Raji (cell line): ENCODE results near the gene KHSRP.

Experiments used
- POLR2A ChIP-seq: IDR thresholded peaks from 2 replicates; pipeline ENCODE4 v1.6.1; 2011; ENCODE audit warnings: low read depth, low read length, control low read depth; ENCODE audit not compliant: insufficient read depth

Gene KHSRP

GRCh38 chr19:6387372-6387771, 37.2 kb downstream of the KHSRP start:
- no peak for TF ChIP-seq POLR2A

GRCh38 chr19:6384381-6384780, 40.2 kb downstream of the KHSRP start:
- TF ChIP-seq POLR2A = no peak

- TF ChIP-seq POLR2A = no peak
Observed at GRCh38 chr19:6383188-6383587, 41.4 kb downstream of the KHSRP start.

- no peak for TF ChIP-seq POLR2A
Observed at GRCh38 chr19:6381030-6381750, 43.4 kb downstream of the KHSRP start.

- no peak for TF ChIP-seq POLR2A
Observed at GRCh38 chr19:6379744-6380143, 44.9 kb downstream of the KHSRP start.

GRCh38 chr19:6378486-6378885, 46.1 kb downstream of the KHSRP start:
- TF ChIP-seq POLR2A = no peak

GRCh38 chr19:6378041-6378440, 46.6 kb downstream of the KHSRP start:
- no peak for TF ChIP-seq POLR2A

GRCh38 chr19:6376512-6377190, 48.0 kb downstream of the KHSRP start:
- no peak for TF ChIP-seq POLR2A

- TF ChIP-seq POLR2A = no peak
Observed at GRCh38 chr19:6375411-6376010, 49.1 kb downstream of the KHSRP start, which contains the start of gene PSPN. TSS of gene PSPN (minus strand) at chr19:6375933. CDS start at chr19:6375849, 84 bp downstream.

- TF ChIP-seq POLR2A = no peak
Observed at GRCh38 chr19:6374711-6375410, 49.8 kb downstream of the KHSRP start.

GRCh38 chr19:6374161-6374709, 50.4 kb downstream of the KHSRP start:
- TF ChIP-seq POLR2A = no peak

GRCh38 chr19:6373813-6374108, 50.9 kb downstream of the KHSRP start:
- no peak for TF ChIP-seq POLR2A

GRCh38 chr19:6373096-6373812, 51.4 kb downstream of the KHSRP start:
- TF ChIP-seq POLR2A = no peak; the same call in 1 of the 2 replicates

- TF ChIP-seq POLR2A = no peak
Observed at GRCh38 chr19:6372594-6373095, 52.0 kb downstream of the KHSRP start, which contains the start of gene ALKBH7. TSS of gene ALKBH7 (plus strand) at chr19:6372794. CDS start at chr19:6372821, 27 bp downstream.

- no peak for TF ChIP-seq POLR2A
Observed at GRCh38 chr19:6364353-6364752, 60.3 kb downstream of the KHSRP start.
